ENCODE results near the gene MAGEB3. TPM values are rescaled to one million over a fixed set of nuclear protein-coding genes. Genes with fewer than 3 reads are reported as not detected.

Gene MAGEB3
- total RNA-seq, 1 experiment from 2014 or later: not detected

DNA sequence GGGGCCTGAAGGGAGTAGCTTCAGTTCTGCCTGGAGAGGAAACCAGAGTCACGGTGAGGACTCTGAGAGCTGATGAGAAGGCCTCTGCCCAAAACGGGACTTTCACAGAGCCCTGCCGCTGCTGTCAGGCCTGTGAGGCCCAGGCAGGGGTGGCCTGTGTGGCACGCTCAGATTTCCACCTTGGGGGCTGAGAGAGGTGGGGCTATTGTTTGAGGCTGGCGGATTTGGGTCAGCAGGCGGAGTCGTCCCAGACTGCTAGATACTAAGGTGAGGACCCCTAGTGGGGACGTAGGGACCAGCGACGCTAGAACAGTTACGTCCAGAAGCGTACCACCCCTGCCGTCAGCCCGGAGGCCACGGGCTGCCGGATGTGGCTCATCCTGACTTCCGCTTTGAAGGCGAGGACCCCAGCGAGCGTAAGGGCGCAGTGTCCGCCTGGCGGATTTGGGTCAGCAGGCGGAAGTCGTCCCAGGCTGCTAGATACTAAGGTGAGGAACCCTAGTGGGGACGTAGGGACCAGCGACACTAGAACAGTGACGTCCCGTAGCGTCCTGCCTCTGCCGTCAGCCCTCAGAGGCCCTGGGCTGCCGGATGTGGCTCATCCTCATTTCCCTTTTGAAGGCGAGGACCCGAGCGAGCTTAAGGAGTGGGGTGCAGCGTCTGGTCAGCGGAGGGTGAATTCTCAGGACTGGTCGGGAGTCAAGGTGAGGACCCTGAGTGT lies 16.5 kb downstream of the MAGEB3 start, which contains the start of gene MAGEB1:
TSS of gene MAGEB1 (plus strand) at position 378 of the 721 bp plus-strand sequence. CDS start 3,348 bp downstream, outside the sequence.
- no peak for DNase-seq (ENCODE audit: low read depth in 1 of 2, low spot score in 2 of 2)
- H3K27ac ChIP-seq: no peak within 1 kb of the TSS
- no peaks in the 10 kb centered on the region for H3K36me3 ChIP-seq
- H3K9me3 ChIP-seq (replicated peaks): no peaks in the 10 kb centered on the region
- no peaks in the 10 kb centered on the region for H3K27me3 ChIP-seq (replicated peaks)
- H3K4me3 ChIP-seq: no peak within 1 kb of the TSS
- H3K4me1 ChIP-seq (replicated peaks): no peaks in the 10 kb centered on the region

GRCh38 chrX:30248854-30249253 lies 18.4 kb downstream of the MAGEB3 start:
- Histone ChIP-seq H3K4me1 (replicated peaks) (no peaks in the 10 kb centered on the region), H3K9me3 (replicated peaks) (no peaks in the 10 kb centered on the region), H3K36me3 (no peaks in the 10 kb centered on the region), H3K4me3 (no peak overlapping the region), H3K27me3 (replicated peaks) (no peaks in the 10 kb centered on the region), H3K27ac (no peak overlapping the region)
- DNase-seq (ENCODE audit: low read depth in 1 of 2, low spot score in 2 of 2): no peak

DNA sequence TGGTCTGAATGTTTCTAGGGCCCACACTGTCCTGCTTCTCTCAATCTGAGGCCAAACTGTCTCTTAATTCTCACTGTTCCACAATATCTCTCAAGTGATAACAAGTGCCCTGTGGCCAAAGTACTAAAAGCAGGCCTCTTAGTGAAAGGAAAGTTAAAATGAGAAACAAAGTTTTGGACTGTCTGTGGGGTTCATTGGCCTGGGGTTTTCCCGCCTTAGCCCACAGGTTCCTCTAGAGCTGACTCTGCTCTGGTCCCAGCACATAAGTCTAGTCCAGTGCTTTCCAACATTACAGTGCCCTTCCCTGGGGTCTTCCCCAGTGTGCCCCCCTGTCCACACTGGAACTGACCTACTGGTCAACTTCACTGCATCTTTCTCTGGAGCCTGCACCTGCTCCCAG lies 22.8 kb downstream of the MAGEB3 start:
- no peaks in the 10 kb centered on the region for H3K36me3 ChIP-seq
- H3K4me1 ChIP-seq (replicated peaks): no peaks in the 10 kb centered on the region
- H3K27me3 ChIP-seq (replicated peaks): no peaks in the 10 kb centered on the region
- H3K27ac ChIP-seq: no peak overlapping the region
- no peak for DNase-seq (ENCODE audit: low read depth in 1 of 2, low spot score in 2 of 2)
- H3K4me3 ChIP-seq: no peak overlapping the region
- no peaks in the 10 kb centered on the region for H3K9me3 ChIP-seq (replicated peaks)

DNA sequence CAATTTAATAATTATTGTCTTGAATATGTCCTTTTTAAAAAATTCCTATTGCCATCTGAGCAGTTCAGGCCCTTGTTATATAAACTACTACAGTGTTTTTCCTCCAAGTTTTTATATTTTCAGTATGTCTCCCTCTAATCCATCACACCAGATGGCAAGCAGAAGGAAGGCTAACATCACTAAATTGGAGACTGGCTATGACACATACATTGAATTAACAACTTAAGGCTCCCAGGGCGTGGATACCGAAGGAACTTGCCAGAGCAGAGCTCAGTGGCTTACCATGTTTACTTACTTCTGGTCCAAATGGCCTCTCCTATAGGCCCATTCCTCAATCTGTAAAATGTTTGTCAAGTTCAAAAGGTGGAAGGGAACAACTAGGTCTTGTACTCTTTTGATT lies 29.5 kb downstream of the MAGEB3 start:
- no peak overlapping the region for H3K4me3 ChIP-seq
- DNase-seq (ENCODE audit: low read depth in 1 of 2, low spot score in 2 of 2): no peak
- no peaks in the 10 kb centered on the region for H3K36me3 ChIP-seq
- no peaks in the 10 kb centered on the region for H3K4me1 ChIP-seq (replicated peaks)
- no peaks in the 10 kb centered on the region for H3K9me3 ChIP-seq (replicated peaks)
- H3K27me3 ChIP-seq (replicated peaks): no peaks in the 10 kb centered on the region
- H3K27ac ChIP-seq: no peak overlapping the region

DNA sequence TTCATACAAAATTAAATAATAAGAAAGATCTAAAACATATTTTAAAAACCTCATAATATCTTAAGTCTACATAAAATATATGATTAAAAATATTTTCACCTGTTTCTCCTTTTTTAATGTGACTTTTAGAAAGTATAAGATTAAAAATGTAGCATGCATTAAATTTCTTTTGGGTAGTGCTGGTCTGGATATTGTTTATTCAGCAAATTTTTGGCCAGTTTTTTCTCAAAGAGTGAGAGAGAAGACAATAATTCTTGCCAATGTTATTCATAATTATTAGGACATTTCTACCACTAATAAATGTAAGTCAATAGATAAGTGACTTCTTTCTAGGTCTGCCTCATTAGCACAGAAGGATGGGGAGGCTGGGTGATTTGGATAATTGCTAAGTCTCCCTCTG lies 30.6 kb downstream of the MAGEB3 start:
- no peaks in the 10 kb centered on the region for H3K27me3 ChIP-seq (replicated peaks)
- H3K9me3 ChIP-seq (replicated peaks): no peaks in the 10 kb centered on the region
- H3K27ac ChIP-seq: no peak overlapping the region
- no peak overlapping the region for H3K4me3 ChIP-seq
- H3K36me3 ChIP-seq: no peaks in the 10 kb centered on the region
- H3K4me1 ChIP-seq (replicated peaks): no peaks in the 10 kb centered on the region
- DNase-seq (ENCODE audit: low read depth in 1 of 2, low spot score in 2 of 2): no peak

- Histone ChIP-seq H3K27me3 (replicated peaks) (no peaks in the 10 kb centered on the region), H3K27ac (no peak overlapping the region), H3K36me3 (no peaks in the 10 kb centered on the region), H3K9me3 (replicated peaks) (no peaks in the 10 kb centered on the region), H3K4me1 (replicated peaks) (no peaks in the 10 kb centered on the region), H3K4me3 (no peak overlapping the region)
- no peak for DNase-seq (ENCODE audit: low read depth in 1 of 2, low spot score in 2 of 2)
Measured at GRCh38 chrX:30262763-30263162, 32.3 kb downstream of the MAGEB3 start.

DNA sequence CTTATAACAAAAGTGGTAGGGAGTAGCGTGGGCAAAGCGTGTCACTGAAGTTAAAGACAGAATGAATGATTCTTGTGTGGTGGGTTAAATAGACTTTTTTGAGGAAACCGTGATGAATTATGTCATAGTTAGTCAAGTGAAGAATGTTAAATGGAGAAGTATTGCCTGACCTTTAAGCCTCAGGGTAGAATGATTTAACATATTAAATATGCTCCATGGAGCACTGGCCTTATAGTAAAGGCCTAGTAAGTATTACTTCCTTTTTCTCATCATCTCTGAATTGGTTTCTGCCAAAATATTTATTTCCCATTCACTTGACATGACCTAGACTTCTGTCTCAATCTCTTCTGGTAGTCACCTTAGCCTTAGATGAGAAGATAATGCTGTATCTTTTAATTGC lies 40.2 kb downstream of the MAGEB3 start:
- no peaks in the 10 kb centered on the region for H3K27me3 ChIP-seq (replicated peaks)
- no peak for DNase-seq (ENCODE audit: low read depth in 1 of 2, low spot score in 2 of 2)
- no peaks in the 10 kb centered on the region for H3K9me3 ChIP-seq (replicated peaks)
- no peak overlapping the region for H3K4me3 ChIP-seq
- H3K36me3 ChIP-seq: no peaks in the 10 kb centered on the region
- no peaks in the 10 kb centered on the region for H3K4me1 ChIP-seq (replicated peaks)
- H3K27ac ChIP-seq: no peak overlapping the region

GRCh38 chrX:30275498-30275897 lies 45.0 kb downstream of the MAGEB3 start:
- no peaks in the 10 kb centered on the region for H3K27me3 ChIP-seq (replicated peaks)
- H3K4me1 ChIP-seq (replicated peaks): no peaks in the 10 kb centered on the region
- peak in 1 of 2 experiments; percentile 10 for DNase-seq (ENCODE audit: low read depth in 1 of 2, low spot score in 2 of 2)
- no peaks in the 10 kb centered on the region for H3K36me3 ChIP-seq
- H3K27ac ChIP-seq: no peak overlapping the region
- H3K9me3 ChIP-seq (replicated peaks): no peaks in the 10 kb centered on the region
- H3K4me3 ChIP-seq: no peak overlapping the region

- Histone ChIP-seq H3K4me1 (replicated peaks) (peaks cover 11% of the 10 kb centered on the region), H3K36me3 (no peaks in the 10 kb centered on the region), H3K27ac (no peak overlapping the region), H3K4me3 (no peak overlapping the region), H3K27me3 (replicated peaks) (no peaks in the 10 kb centered on the region), H3K9me3 (replicated peaks) (no peaks in the 10 kb centered on the region)
- DNase-seq (ENCODE audit: low read depth in 1 of 2, low spot score in 2 of 2): no peak
Measured at GRCh38 chrX:30278365-30278764, 47.9 kb downstream of the MAGEB3 start.

DNA sequence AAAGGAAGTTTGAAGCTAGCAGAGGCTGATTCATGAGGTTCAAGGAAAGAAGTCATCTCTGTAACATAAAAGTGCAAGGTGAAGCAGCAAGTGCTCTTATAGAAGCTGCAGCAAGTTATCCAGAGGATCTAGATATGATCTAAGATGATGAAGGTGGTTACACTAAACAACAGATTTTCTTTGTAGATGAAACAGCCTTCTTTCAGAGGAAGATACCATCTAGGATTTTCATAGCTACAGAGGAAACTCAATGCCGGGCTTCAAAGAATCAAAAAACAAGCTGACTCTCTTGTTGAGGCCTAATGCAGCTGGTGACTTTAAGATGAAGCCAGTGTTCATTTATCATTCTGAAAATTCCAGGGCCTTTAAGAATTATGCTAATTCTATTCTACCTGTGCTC lies 50.0 kb downstream of the MAGEB3 start:
- peaks cover 23% of the 10 kb centered on the region for H3K4me1 ChIP-seq (replicated peaks)
- H3K27ac ChIP-seq: no peak overlapping the region
- H3K27me3 ChIP-seq (replicated peaks): no peaks in the 10 kb centered on the region
- DNase-seq (ENCODE audit: low read depth in 1 of 2, low spot score in 2 of 2): no peak
- no peaks in the 10 kb centered on the region for H3K36me3 ChIP-seq
- H3K4me3 ChIP-seq: no peak overlapping the region
- no peaks in the 10 kb centered on the region for H3K9me3 ChIP-seq (replicated peaks)

GRCh38 chrX:30282527-30282926 lies 52.1 kb downstream of the MAGEB3 start:
- no peaks in the 10 kb centered on the region for H3K36me3 ChIP-seq
- H3K9me3 ChIP-seq (replicated peaks): no peaks in the 10 kb centered on the region
- H3K4me1 ChIP-seq (replicated peaks): peaks cover 23% of the 10 kb centered on the region
- DNase-seq (ENCODE audit: low read depth in 1 of 2, low spot score in 2 of 2): peak in 1 of 2 experiments; percentile 11
- no peaks in the 10 kb centered on the region for H3K27me3 ChIP-seq (replicated peaks)
- H3K4me3 ChIP-seq: no peak overlapping the region
- peak overlapping the region; percentile 96 for H3K27ac ChIP-seq

- Histone ChIP-seq H3K36me3 (no peaks in the 10 kb centered on the region), H3K4me3 (no peak overlapping the region), H3K4me1 (replicated peaks) (peaks cover 23% of the 10 kb centered on the region), H3K27ac (peak overlapping the region; percentile 96), H3K9me3 (replicated peaks) (no peaks in the 10 kb centered on the region), H3K27me3 (replicated peaks) (no peaks in the 10 kb centered on the region)
- DNase-seq (ENCODE audit: low read depth in 1 of 2, low spot score in 2 of 2): peak; percentile 55 to 88
Measured at GRCh38 chrX:30283456-30284200, 53.2 kb downstream of the MAGEB3 start.
